ENCODE measurements around the gene VPS37B. TPM values are rescaled to one million over a fixed set of nuclear protein-coding genes. Genes with fewer than 3 reads are reported as not detected.
A peak's percentile ranks its signal among the peaks of the same experiment; 100 is the strongest.

The VPS37B gene
- total RNA-seq, 1 donor from 2014 or later: 36.3 TPM

- ATAC-seq (no peak), DNase-seq (no peak)
- intact Hi-C loops (cut with DNase I): no loop called here
- no peak overlapping the region for H3K27ac ChIP-seq
- no peaks in the 10 kb centered on the region for H3K9me3 ChIP-seq
- no peak for TF ChIP-seq CTCF (IDR thresholded peaks at IDR 0.05)
- no peaks in the 10 kb centered on the region for H3K36me3 ChIP-seq
- peaks cover 25% of the 10 kb centered on the region for H3K4me1 ChIP-seq
- H3K4me3 ChIP-seq: no peak overlapping the region
- no peaks in the 10 kb centered on the region for H3K27me3 ChIP-seq
Observed at GRCh38 chr12:122839907-122840554, 55.9 kb downstream of the VPS37B start.

- ATAC-seq (no peak), DNase-seq (no peak)
- peaks cover 36% of the 10 kb centered on the region for H3K4me1 ChIP-seq
- no peaks in the 10 kb centered on the region for H3K9me3 ChIP-seq
- no peaks in the 10 kb centered on the region for H3K27me3 ChIP-seq
- intact Hi-C loops (cut with DNase I): no loop called here
- no peak overlapping the region for H3K4me3 ChIP-seq
- H3K27ac ChIP-seq: no peak overlapping the region
- H3K36me3 ChIP-seq: no peaks in the 10 kb centered on the region
- no peak for TF ChIP-seq CTCF (IDR thresholded peaks at IDR 0.05)
Observed at GRCh38 chr12:122838841-122839240, 57.1 kb downstream of the VPS37B start.

GRCh38 chr12:122837306-122838265 is 58.3 kb downstream of the VPS37B start:
- intact Hi-C loops (cut with DNase I): no loop called here
- H3K4me3 ChIP-seq: peak overlapping the region; percentile 68
- no peak for DNase-seq

GRCh38 chr12:122836027-122836921 is 59.6 kb downstream of the VPS37B start:
- no peak for TF ChIP-seq CTCF (IDR thresholded peaks at IDR 0.05)
- no peaks in the 10 kb centered on the region for H3K27me3 ChIP-seq
- intact Hi-C loops (cut with DNase I): no loop called here
- no peaks in the 10 kb centered on the region for H3K9me3 ChIP-seq
- peaks cover 20% of the 10 kb centered on the region for H3K4me1 ChIP-seq
- H3K36me3 ChIP-seq: no peaks in the 10 kb centered on the region
- ATAC-seq: peak; percentile 44
- H3K4me3 ChIP-seq: peak overlapping the region; percentile 68
- DNase-seq: no peak
- peak overlapping the region; percentile 24 for H3K27ac ChIP-seq

More at GRCh38 chr12:122837306-122838265, 58.3 kb downstream of the VPS37B start:
- Histone ChIP-seq H3K27ac (peak overlapping the region; percentile 39), H3K9me3 (no peaks in the 10 kb centered on the region), H3K36me3 (no peaks in the 10 kb centered on the region), H3K4me1 (peaks cover 28% of the 10 kb centered on the region), H3K27me3 (no peaks in the 10 kb centered on the region)
- TF ChIP-seq CTCF (IDR thresholded peaks at IDR 0.05): no peak
- no peak for ATAC-seq

GRCh38 chr12:122835750-122836026 is 60.2 kb downstream of the VPS37B start:
- DNase-seq (no peak), ATAC-seq (peak; percentile 48)
- Histone ChIP-seq H3K36me3 (no peaks in the 10 kb centered on the region), H3K27ac (peak overlapping the region; percentile 24), H3K9me3 (no peaks in the 10 kb centered on the region), H3K4me3 (peak overlapping the region; percentile 68), H3K27me3 (no peaks in the 10 kb centered on the region), H3K4me1 (peaks cover 20% of the 10 kb centered on the region)
- intact Hi-C loops (cut with DNase I): no loop called here
- TF ChIP-seq CTCF (IDR thresholded peaks at IDR 0.05): no peak
